HepG2 (cell line): ENCODE results near the gene IP6K1.

Experiments used
- EZH2 ChIP-seq: conservative IDR thresholded peaks from 2 replicates; pipeline ENCODE4 v1.6.1; 2012; ENCODE audit warnings: mild to moderate bottlenecking, low read depth, low read length, moderate library complexity
- JARID2 ChIP-seq: sonication (generic); formaldehyde crosslinking; IDR thresholded peaks from 2 replicates; pipeline ENCODE4 v1.8.1; 2023; ENCODE audit warnings: missing genetic modification reagents, inconsistent platforms; ENCODE audit not compliant: insufficient replicate concordance
- POLR2A ChIP-seq, 2 experiments: IDR thresholded peaks; 2 replicates each; pipeline ENCODE4 v1.6.1; 2011; ENCODE audit warnings: low read depth in 2 of 2, low read length in 2 of 2, mild to moderate bottlenecking in 1 of 2, moderate library complexity in 1 of 2; ENCODE audit not compliant: insufficient read depth in 1 of 2
- SRSF9 ChIP-seq: fragments of 200-400 bp; formaldehyde crosslinking; IDR thresholded peaks from 2 replicates; pipeline ENCODE4 v1.6.1; 2018; ENCODE audit warnings: borderline replicate concordance, mild to moderate bottlenecking, low read depth, low read length; ENCODE audit not compliant: insufficient read depth, poor library complexity, severe bottlenecking
- SUZ12 ChIP-seq: fragments of 150-350 bp; IDR thresholded peaks from 2 replicates; pipeline ENCODE4 v1.6.1; 2014; ENCODE audit warnings: low read depth, low read length
- TIGD3 ChIP-seq: sonication (generic); formaldehyde crosslinking; IDR thresholded peaks from 2 replicates; pipeline ENCODE4 v1.5.1; 2020; ENCODE audit warnings: mild to moderate bottlenecking, missing genetic modification reagents, borderline replicate concordance
- UBTF ChIP-seq: sonication (generic); formaldehyde crosslinking; IDR thresholded peaks from 2 replicates; pipeline ENCODE4 v1.4.0; 2020; ENCODE audit warnings: mild to moderate bottlenecking, missing genetic modification reagents
- YEATS4 ChIP-seq: sonication (generic); formaldehyde crosslinking; IDR thresholded peaks from 2 replicates; pipeline ENCODE4 v1.4.0; 2020; ENCODE audit warnings: missing genetic modification reagents, borderline replicate concordance
- ZBTB21 ChIP-seq: sonication (generic); formaldehyde crosslinking; IDR thresholded peaks from 2 replicates; pipeline ENCODE4 v1.4.0; 2020; ENCODE audit warnings: missing genetic modification reagents
- ZFP37 ChIP-seq: sonication (generic); formaldehyde crosslinking; IDR thresholded peaks from 2 replicates; pipeline ENCODE4 v1.4.0; 2020; ENCODE audit warnings: missing genetic modification reagents, borderline replicate concordance
- ZNF121 ChIP-seq: sonication (generic); formaldehyde crosslinking; IDR thresholded peaks from 2 replicates; pipeline ENCODE4 v1.5.0; 2020; ENCODE audit warnings: mild to moderate bottlenecking, missing genetic modification reagents
- ZNF124 ChIP-seq: sonication (generic); formaldehyde crosslinking; IDR thresholded peaks from 2 replicates; pipeline ENCODE4 v1.4.0; 2020; ENCODE audit warnings: missing genetic modification reagents
- ZNF441 ChIP-seq: sonication (generic); formaldehyde crosslinking; IDR thresholded peaks from 2 replicates; pipeline ENCODE4 v1.7.0; 2021; ENCODE audit warnings: missing genetic modification reagents, borderline replicate concordance
- ZNF800 ChIP-seq: sonication (generic); formaldehyde crosslinking; IDR thresholded peaks from 2 replicates; pipeline ENCODE4 v1.4.0; 2020; ENCODE audit warnings: missing genetic modification reagents

- TF ChIP-seq EZH2 = no peak
- TF ChIP-seq ZNF800 (CRISPR knock-in tag) = no peak
- TF ChIP-seq YEATS4 (CRISPR knock-in tag) = no peak
- no peak for TF ChIP-seq ZNF441 (CRISPR knock-in tag)
- TF ChIP-seq UBTF (CRISPR knock-in tag) = no peak
- TF ChIP-seq ZNF124 (CRISPR knock-in tag) = no peak
- no peak for TF ChIP-seq JARID2 (CRISPR knock-in tag)
- TF ChIP-seq SRSF9 = no peak
- TF ChIP-seq ZFP37 (CRISPR knock-in tag) = no peak
- no peak for TF ChIP-seq ZBTB21
- no peak for TF ChIP-seq SUZ12
- TF ChIP-seq TIGD3 (CRISPR knock-in tag) = no peak
- peak in 1 of 2 experiments; percentile 40; a peak in 1 of 4 replicates for TF ChIP-seq POLR2A (IDR thresholded peaks at IDR 0.05; ENCODE audit: insufficient read depth in 1 of 2, low read depth in 2 of 2, low read length in 2 of 2)
- no peak for TF ChIP-seq ZNF121 (CRISPR knock-in tag)
Observed at GRCh38 chr3:49719214-49719884, 67.0 kb downstream of the IP6K1 start, which contains the start of gene AMIGO3.
